ENCODE data around the gene GPRC5D. TPM values are rescaled to one million over a fixed set of nuclear protein-coding genes. Genes with fewer than 3 reads are reported as not detected.

Gene GPRC5D
- total and polyA plus RNA-seq, 8 donors = 0.18 TPM; not detected in 7

DNA sequence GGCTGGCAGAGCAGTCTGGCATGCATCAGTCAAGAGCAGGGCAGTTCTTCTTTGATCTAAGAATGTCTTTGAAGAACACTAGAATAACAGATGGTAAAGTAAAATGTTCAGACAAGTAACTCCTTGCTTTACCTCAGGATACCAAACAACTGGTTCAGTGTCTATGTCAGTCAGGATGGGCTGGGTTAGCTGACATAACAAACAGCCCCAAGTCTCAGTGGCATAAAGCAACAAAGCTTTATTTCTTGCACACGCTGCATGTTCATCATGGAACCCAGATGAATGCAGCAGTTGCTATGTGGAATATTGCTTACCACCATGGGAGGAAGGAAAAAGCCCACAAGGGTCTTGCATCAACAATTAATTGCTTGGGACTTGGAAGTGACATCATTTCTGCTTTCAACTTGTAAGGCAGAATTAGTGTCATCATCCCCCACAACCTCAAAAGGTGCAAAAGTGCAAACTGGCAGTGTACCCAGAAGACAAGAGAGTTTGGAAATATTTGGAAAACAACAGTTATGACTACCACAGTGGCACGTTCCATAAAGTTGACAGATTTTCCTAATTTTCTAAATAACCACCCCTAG, 21.2 kb downstream of the GPRC5D start:
- no peak for DNase-seq
- H3K4me1 ChIP-seq = peaks cover 0 to 8% (median 7%) of the 10 kb centered on the region in 4 donors
- H3K4me3 ChIP-seq = no peak overlapping the region
- no peaks in the 10 kb centered on the region for H3K27me3 ChIP-seq
- TF ChIP-seq EP300 (IDR thresholded peaks at IDR 0.05) (no peak), POLR2A (IDR thresholded peaks at IDR 0.05) (no peak), POLR2AphosphoS5 (IDR thresholded peaks at IDR 0.05) (no peak), CTCF (IDR thresholded peaks at IDR 0.05) (no peak)
- no peak overlapping the region for H3K27ac ChIP-seq
- whole genome bisulfite sequencing, 5 donors = 86 to 94% (median 89%) methylated on average over 2 of the region's 2 CpGs
- H3K36me3 ChIP-seq = no peaks in the 10 kb centered on the region
- no peaks in the 10 kb centered on the region for H3K9me3 ChIP-seq
- intact Hi-C loops (cut with DNase I; ENCODE audit: low total_unique reads) = no loop called here

DNA sequence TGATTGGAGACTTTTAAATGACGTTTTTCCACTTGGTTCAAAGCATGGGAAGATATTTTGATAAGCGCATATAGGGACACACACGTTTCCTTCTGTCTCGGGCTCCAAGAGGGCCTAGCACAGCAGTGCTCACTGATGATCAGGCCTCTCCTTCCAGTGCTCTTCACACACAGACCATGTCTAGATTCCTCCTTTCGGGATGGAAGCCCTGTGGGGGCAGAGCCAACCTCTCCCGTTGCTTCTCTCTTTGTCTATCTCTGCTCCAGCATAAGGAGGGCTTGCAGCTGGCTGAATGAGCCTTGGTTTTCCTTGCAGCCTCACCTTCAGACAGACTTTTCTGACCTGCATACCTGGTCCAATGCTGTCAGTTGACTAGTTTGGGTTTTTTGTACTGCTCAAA, 22.3 kb downstream of the GPRC5D start:
- H3K4me1 ChIP-seq = peaks cover 0 to 8% (median 7%) of the 10 kb centered on the region in 4 donors
- no peak overlapping the region for H3K4me3 ChIP-seq
- no peaks in the 10 kb centered on the region for H3K36me3 ChIP-seq
- no peaks in the 10 kb centered on the region for H3K27me3 ChIP-seq
- no peaks in the 10 kb centered on the region for H3K9me3 ChIP-seq
- 90 to 94% (median 91%) methylated on average over 6 of the region's 6 CpGs for WGBS, 5 donors
- TF ChIP-seq EP300 (IDR thresholded peaks at IDR 0.05) (no peak), POLR2A (IDR thresholded peaks at IDR 0.05) (no peak), POLR2AphosphoS5 (IDR thresholded peaks at IDR 0.05) (no peak)
- H3K27ac ChIP-seq = no peak overlapping the region
- intact Hi-C loops (cut with DNase I; ENCODE audit: low total_unique reads) = no loop called here
- DNase-seq = no peak

GRCh38 chr12:12927211-12928079, 24.5 kb downstream of the GPRC5D start:
- H3K4me3 ChIP-seq = peak overlapping the region; percentile 26 to 48 (median 36)
- TF ChIP-seq POLR2A (IDR thresholded peaks at IDR 0.05) = no peak
- TF ChIP-seq POLR2AphosphoS5 (IDR thresholded peaks at IDR 0.05) = peak in 2 of 3 donors; percentile 13 to 77
- no peaks in the 10 kb centered on the region for H3K36me3 ChIP-seq
- H3K27me3 ChIP-seq = no peaks in the 10 kb centered on the region
- peaks cover 0 to 8% (median 7%) of the 10 kb centered on the region in 4 donors for H3K4me1 ChIP-seq
- no peaks in the 10 kb centered on the region for H3K9me3 ChIP-seq
- 24 to 36% (median 29%) methylated on average over 22 to 27 of the region's 27 CpGs for WGBS, 5 donors
- H3K27ac ChIP-seq = peak overlapping the region; percentile 41 to 76 (median 70)
- DNase-seq = peak; percentile 94 to 96
- intact Hi-C loops (cut with DNase I; ENCODE audit: low total_unique reads) = no loop called here

DNA sequence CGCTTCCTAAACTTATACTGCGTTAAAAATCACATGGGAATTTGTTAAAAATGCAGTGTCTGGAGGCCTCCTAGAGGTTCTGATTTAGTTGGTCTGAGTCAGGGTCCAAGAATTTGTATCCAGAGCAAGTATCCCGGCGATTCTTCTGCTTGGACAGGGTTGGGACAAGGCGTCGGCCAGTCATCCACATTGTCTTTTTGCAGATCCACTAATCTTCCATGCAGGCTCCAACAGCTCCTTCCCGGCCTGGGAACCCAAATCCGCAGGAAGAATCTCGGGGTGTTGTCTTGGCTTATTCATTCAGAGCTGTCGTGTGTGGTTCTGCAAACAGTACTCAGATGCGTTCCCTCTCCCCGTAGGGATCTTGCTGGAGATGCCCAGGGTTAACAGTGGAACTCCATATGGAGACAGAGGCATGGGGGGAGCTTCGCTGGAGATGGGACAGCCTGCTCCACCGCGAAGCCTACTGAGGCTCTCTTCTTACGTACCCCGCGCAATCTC, 25.3 kb downstream of the GPRC5D start:
- WGBS, 5 donors = 74 to 84% (median 77%) methylated on average over 18 of the region's 18 CpGs
- peak overlapping the region; percentile 3 to 76 (median 70) for H3K27ac ChIP-seq
- H3K9me3 ChIP-seq = no peaks in the 10 kb centered on the region
- peak overlapping the region in 1 of 4 donors; percentile 48 for H3K4me3 ChIP-seq
- DNase-seq = no peak
- H3K27me3 ChIP-seq = no peaks in the 10 kb centered on the region
- peaks cover 0 to 8% (median 7%) of the 10 kb centered on the region in 4 donors for H3K4me1 ChIP-seq
- TF ChIP-seq POLR2AphosphoS5 (IDR thresholded peaks at IDR 0.05) (no peak), POLR2A (IDR thresholded peaks at IDR 0.05) (no peak), CTCF (IDR thresholded peaks at IDR 0.05) (no peak), EP300 (IDR thresholded peaks at IDR 0.05) (no peak)
- no peaks in the 10 kb centered on the region for H3K36me3 ChIP-seq
- intact Hi-C loops (cut with DNase I; ENCODE audit: low total_unique reads) = no loop called here

DNA sequence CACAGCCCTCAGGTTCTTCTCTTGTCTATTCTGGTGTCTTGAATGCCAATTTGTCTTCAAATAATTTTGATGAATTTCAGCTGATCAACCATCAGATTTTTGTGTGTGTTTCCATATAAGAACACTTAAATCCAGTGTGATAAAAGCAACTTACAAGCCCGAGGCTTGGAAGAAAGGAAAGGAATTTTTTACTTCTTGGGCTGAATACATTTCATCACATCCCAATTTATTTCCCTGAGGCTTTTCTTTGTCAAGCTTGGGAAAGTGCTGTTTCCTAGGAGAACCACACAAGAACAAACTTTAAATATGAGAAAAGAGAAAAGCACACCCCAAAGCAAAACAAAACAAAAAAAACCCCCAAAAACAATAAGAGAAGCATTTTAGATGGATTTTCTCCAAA, 26.6 kb downstream of the GPRC5D start:
- DNase-seq = no peak
- H3K9me3 ChIP-seq = no peaks in the 10 kb centered on the region
- H3K4me1 ChIP-seq = peaks cover 0 to 8% (median 7%) of the 10 kb centered on the region in 4 donors
- H3K4me3 ChIP-seq = no peak overlapping the region
- intact Hi-C loops (cut with DNase I; ENCODE audit: low total_unique reads) = no loop called here
- no peak overlapping the region for H3K27ac ChIP-seq
- 39 to 74% (median 42%) methylated on average over 1 of the region's 1 CpG for WGBS, 5 donors
- no peaks in the 10 kb centered on the region for H3K36me3 ChIP-seq
- no peaks in the 10 kb centered on the region for H3K27me3 ChIP-seq
- TF ChIP-seq POLR2AphosphoS5 (IDR thresholded peaks at IDR 0.05) = no peak
